HPDE6-E6E7 (cell line): ENCODE results near the gene CNIH3.

ENCODE experiments used
- DNase-seq: peaks from one replicate; pipeline ENCODE4 v3.0.0; 2011; ENCODE audit warnings: missing footprints; ENCODE audit errors: extremely low spot score

CNIH3 gene

DNA sequence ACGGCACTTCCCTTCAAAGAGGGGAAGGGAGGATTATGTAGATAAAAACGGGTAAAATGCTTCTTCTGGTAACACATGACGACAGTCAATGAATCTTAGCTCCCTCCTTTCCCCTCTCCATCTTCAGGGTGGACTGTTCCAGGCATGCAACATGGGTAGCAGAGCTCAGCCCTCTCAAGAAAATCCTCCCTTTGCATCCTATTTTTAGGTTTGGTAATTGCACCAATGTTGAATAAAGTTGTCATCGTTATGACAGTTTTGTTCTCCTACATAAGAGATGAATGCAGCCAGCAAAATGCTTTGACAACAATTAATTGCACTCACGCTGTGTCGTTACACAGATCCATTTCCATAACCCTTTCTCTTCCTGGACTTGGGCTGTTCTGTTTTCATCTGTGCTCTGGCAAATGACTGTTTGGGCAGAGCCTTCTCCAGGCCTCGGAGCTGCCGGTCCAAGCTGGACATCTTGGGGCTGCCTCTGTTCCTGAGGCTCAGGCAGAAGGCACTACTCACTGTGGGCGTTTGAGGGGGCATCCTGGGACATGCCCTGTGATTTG is 127.6 kb downstream of the CNIH3 start:
- no peak for DNase-seq

DNA sequence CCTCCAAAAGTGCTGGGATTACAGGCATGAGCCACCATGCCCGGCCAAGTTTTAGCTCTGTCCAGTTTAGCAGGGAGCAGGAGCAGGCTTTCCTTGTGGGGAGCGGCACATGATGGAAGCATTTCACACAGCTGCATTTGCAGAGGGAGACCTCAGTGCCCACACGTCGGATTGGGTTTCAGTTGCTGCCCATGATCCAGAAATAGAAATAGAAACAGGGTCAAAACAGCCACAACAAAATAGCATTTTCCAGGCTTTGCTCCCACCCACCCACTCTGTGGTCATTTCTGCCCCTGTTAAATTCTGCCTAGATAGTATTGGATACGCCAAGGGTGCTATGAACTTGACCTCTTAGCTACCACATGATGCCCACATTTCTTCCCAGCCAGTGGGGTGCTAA is 128.4 kb downstream of the CNIH3 start:
- DNase-seq, result no peak

DNA sequence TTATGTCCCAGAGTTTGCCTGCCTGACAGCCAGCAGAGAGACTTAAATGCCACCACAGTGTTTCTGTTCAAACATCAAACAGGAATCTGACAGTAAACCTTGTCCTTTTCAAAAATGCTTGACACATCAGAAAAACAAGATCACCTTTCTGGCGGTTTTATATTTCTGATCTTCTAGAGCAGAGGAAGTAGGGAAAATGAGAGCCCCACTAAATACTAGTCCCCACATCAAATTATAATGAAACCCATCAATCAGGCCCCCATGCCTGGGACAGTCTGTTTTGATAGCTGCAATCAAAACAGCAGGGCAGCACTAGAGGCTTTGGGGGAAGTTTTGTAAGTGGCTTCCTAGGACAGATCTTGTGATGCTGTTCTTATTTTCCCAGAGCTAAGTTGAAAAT is 129.3 kb downstream of the CNIH3 start:
- DNase-seq, result no peak

DNA sequence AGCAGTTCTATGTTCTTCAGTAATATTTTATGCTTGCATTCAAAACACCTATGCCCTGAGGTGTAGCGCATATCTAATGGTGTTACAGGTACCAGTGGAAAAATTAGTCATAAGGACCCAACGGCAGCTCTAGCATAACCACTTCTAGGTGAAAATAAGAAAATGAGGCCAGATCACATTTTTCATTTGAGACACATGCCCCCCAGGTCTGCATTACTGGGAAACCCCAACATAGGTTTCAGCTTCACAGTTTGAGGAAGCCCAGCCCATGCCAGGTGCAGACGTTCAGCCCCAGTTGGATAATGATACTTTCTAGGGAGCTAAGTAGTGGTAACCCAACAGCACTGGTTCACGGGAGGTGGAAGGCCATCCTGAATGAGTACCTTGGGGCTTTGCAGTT is 129.8 kb downstream of the CNIH3 start:
- DNase-seq, result no peak

DNA sequence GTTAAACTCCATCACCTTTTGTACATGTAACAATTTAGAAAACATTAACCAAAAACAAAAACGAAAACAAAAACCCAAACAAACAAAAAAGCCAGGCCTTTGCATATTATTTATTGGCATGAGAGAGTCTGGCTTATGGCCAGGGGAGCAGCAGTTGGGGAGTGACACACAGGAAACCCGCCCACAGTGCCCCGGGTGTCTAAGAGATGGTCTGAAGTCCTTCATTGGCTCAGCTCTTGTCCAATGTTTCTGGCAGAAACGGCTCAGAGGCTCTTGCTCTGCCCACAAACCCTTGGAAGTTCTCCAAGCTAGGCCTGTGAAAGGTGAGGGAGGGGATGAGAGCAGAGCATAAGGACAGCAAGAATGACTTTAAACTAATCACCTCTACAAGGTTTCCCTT is 131.5 kb downstream of the CNIH3 start:
- DNase-seq, result no peak

DNA sequence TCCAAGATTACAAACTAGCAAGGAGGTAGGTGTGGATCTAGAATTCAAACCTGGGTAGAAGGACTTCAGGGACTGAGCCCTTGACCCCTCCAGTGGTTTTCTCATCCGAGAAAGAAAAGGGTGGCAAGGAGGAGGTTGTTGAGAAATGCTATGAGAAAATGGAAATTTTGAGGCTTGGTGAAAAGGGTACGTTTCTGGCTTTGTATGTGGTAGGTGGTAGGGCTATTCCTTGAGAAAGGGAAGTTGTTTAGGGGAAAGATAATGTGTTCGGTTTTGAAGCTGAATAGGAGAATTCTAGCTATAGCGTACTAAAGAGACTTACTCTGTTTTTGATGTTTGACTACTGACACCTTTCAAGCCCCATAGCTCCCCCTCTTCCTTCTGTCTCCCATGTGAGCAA is 133.8 kb downstream of the CNIH3 start:
- DNase-seq, result no peak

DNA sequence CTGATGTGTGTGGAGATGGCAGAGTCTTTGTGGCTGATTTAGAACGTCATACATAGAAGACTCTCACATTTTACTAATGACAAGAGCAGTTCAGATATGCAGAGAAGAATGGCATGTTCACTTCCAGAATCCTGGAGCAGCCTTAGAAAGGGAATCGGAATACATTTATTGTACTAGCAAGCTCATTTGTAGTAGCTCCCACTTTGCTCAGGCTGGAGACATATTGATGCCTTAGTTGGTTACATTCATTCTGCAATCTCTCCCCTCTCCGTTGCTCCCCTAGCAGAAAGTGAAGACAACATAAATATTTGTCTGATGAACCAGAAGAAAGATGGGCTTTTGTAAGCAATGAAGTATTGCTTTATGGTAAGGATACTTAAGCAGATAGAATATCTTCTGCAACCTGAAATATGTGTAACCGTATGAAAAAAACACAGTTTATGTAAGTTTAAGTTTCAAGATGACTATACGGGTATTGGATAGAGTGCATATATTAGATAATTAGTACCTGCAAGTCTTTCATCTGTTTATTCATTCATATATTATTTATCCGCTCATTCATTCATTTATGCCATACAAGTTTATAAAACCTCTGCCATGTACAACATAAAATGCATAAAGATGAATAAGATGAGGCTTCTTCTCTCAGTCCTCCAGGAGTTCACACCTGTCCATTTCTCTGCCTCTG is 135.7 kb downstream of the CNIH3 start:
- DNase-seq, result no peak

DNA sequence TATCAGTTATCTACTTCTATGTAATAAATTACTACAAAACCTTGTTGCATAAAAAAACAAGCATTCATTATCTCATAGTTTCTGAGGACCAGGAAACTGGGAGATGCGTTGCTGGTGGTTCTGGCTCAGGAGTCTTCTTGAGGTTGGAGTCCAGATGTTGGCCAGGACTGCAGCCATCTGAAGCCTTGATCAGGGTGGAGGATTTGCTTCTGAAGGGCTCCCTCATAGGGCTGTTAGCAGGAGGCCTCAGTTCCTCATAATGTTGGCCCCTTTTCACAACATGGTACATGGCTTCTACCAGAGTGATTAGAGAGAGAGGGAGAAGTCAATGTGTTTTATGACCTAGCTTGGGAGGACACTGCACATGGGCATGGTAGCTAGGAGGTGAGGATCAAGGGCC is 137.4 kb downstream of the CNIH3 start:
- no peak for DNase-seq

DNA sequence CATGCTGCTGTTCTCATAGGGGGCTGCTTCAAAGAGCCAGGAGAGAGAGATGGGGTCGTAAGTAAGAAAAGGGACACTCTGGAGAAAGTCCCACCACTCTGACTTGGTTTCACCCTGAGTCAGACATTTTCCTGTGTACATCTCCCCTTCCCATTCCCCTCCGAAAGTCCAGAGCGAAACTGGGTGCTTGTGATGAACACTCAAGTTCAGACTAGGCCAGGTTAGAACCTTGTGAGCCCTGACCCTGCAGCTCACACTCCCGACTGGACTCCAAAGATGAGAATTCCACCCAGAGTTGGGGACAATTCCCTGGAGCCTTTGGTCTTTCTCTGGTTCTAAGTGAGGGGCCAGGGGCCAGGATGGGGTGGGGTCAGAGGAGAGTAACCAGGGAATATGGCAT is 139.5 kb downstream of the CNIH3 start:
- no peak for DNase-seq

DNA sequence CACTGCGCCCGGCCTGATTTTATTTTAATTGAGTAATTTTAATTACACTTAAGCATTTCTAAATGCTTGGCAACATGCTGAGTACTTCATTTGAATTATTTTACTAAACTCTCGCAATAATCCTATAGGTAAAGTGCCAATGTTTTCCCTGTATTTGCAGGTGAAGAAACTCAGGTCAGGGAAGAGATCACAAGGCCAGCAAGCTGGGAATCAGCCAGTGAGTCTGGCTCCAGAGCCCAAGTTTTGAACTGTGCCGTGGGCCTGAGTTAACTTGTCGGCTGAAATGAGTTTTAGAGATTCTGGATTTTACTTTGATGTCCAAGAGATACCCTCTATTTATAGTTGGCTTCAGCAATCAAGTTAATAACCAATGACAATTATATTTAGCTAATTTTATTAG is 141.4 kb downstream of the CNIH3 start:
- DNase-seq, result no peak

DNA sequence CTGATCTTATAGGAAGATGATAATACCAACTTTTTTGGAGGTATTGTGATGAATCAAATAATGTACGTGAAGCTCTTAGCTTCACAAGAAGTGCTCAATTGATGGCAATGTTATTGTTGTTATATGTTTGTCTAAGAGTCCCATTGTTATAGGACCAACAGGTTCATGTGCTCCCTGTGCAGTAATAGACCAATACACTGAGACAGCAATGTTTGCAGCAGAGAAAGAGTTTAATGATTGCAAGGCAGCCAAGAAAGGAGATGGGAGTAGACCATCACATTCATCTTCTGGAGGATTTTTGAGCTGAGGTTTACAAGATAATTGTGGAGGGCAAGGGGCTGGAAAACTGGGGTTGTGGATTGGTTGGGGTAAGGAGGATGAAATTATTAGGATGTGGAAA is 143.0 kb downstream of the CNIH3 start:
- DNase-seq, result no peak

DNA sequence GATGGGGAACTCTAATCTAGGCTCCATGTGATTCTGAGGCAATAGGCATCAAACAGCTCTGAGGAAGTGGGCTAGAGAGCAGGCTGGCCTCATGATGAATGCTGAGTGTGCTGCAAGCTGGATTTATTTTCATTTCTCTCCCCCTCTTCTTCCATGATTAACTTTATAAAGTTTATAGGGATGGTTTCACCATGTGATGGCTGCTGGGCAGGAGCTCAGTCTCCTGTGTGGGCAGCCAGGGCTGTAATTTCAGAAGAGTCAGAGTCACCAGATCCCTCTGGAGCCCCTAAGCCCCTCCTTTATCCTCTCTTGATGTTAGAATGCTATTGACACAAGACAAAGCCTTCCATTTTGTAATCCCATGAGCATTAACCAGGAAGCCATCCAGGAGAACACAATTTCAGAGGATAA is 143.6 kb downstream of the CNIH3 start:
- no peak for DNase-seq

DNA sequence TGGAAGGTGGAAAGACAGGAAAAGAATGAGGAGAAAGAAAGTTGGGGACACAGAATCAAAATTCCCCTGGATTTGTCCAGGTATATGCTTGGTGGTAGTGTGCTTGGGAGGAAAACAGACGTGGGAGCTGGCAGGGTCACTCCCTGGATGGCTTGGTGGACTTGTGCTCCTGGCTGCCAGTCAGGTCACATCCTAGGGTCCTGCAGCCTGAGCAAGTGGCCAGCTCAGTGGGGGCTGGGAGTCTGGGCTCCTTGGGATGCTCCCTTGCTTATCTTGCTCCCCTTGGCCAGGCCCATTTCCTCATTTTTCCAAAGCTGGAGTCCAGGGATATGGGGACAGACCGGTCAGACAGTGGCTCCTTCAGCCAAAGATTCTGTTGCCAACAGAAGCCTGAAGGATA is 144.0 kb downstream of the CNIH3 start:
- no peak for DNase-seq

DNA sequence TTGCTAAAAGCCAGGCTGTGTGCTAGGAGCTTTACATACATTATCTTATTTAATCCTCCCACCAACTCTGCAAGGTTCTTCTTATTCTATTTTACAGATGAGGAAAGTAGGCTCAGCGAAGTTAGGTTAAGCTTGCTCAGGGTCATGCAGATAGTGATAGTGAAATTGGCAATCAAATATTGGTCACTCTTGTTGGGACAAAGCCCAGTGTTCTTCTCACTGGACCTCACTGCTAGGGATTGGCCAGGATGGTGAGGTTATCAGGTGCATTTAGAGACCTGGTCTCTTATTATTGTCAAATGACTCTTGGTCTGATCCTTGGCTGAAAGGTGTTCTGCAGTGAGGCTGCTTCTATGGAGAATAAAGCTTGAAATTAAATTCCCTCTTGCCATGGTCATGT is 145.1 kb downstream of the CNIH3 start:
- DNase-seq, result no peak

DNA sequence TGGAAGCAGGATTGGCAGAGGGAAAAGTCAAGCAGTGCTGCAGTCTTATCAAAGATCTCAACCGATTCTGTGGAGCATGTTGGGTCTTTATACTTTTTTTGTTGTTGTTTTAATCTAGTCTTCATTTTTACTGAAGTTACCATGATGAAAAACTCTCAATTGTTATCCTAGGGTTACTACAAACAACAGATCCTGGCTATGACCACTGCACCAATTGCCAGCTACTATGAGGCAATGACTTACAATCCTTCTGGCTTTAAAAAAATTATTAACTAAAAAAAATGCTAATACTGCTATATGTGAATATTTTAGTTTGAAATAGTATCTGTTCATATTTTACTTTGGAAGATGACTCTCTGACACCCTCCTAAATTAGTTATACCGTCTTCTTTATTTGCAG is 145.9 kb downstream of the CNIH3 start:
- no peak for DNase-seq

DNA sequence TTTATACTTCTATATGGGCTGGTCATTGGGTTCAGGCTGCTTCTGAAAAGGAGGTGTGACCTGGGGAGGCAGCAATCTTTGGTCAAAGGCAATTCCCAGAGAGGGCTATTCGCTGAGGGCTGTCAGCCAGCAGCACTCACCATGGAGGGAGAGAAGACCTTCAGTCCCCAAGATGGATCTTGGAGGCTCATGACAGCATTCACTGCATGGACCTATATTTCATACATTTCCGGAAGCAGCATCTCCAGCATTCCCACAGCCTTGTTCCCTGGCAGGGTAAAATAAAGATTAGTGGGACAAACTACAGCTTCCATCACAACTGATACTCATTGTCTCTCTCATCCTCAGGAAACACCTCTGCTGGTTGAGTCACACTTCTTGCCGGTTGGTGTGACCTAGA is 146.6 kb downstream of the CNIH3 start:
- DNase-seq, result no peak

DNA sequence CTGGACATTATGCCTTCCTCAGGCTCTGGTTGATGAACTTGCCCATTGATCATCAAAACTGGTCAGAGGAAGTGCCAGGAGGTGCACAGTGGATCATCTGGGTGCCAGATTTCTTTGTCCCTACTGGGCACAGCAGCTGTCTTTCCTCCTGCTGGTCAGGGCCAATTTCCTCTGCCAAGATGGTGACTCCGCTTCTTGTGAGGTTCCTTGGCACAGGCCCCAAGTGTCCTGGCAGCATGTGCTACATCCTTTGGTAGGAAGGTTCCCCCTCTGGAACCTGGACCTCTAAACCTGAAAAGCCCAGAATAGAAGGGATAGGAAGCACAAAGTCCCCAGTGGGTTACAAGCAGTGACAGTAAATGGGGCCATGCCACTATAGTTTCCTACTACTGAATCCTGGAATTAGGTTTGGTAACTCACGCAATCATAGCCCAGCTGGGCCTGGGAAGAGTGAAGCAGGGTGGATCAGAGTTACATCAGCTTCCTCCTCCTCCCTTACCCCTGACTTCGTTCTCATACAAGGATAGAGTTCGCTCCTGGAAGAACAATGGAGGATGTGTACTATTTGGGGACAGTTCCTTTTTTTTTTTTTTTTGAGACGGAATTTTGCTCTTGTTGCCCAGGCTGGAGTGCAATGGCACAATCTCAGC is 147.1 kb downstream of the CNIH3 start:
- no peak for DNase-seq

DNA sequence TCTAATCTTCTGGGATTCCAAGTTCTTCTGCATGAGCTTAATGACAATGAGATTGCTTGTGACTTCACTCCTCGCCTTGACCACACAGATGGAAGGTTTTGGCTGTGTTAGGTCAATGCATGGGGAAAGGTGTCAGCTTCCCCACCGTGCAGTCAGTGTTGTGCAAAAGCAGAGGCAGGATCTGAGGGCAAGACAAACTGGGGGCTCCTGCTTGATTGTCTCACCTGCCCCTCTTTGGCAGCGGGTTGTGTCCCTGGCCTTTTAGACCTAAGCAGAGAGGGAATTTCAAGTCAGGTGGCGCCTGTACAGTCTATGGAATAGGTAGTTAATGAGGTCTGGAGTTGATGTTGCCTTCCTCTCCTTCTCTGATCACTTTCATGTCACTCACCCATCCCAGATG is 150.1 kb downstream of the CNIH3 start:
- DNase-seq, result no peak

DNA sequence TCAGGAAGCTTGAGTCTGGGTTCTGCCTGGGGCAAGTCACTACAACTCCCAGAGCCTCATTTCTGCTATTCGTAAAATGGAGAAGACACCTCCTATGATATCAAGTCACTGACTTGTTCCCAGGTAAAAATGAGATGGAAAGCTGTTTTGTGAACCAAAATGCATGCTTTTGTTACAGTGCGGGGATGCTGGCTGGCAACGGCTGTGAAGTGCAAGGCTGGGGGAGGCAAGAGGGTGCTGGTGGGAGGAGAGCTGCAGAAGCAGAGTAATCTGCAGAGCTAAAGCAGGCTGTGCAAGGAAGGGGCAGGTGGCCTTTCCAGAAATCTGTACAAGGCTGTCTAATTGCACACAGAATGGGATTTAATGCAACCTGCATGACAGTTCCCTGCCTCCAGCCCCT is 150.9 kb downstream of the CNIH3 start:
- DNase-seq, result no peak

DNA sequence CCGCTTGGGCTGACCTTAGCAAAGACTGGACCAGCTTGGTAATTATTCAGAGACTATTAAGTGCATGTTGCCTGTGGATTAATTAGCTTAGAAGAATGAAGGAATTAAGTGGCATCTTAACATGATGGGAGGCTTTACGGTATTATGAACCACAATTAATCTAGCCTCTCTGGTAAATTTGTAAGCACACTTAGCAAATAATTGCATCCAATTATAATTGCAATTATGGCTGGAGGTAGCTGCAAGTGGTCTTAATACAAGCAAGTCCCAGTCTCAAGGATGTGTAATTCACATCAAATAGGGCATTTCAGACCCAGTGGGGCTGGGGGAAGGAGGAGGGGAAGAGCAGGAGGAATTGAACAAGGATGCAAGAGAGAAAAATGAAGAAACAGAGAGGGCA is 151.6 kb downstream of the CNIH3 start:
- DNase-seq, result no peak

DNA sequence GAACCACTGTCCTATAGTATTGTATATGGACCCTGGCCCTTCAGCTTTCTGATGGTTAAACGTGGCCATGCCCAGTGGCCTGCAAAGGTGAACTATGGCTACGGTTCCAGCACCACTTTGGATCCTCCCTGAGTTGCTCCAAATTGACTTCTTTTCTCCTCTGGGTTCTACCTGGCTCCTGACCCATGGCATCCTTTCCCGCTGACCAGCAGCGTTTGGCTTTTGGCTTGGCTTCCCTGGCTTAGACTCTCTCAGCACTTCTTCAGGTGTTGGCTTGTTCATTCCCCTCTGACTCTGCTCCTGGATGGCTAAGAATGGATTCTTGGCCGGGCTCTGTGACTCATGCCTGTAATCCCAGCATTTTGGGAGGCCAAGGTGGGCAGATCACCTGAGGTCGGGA is 152.9 kb downstream of the CNIH3 start:
- DNase-seq, result no peak

DNA sequence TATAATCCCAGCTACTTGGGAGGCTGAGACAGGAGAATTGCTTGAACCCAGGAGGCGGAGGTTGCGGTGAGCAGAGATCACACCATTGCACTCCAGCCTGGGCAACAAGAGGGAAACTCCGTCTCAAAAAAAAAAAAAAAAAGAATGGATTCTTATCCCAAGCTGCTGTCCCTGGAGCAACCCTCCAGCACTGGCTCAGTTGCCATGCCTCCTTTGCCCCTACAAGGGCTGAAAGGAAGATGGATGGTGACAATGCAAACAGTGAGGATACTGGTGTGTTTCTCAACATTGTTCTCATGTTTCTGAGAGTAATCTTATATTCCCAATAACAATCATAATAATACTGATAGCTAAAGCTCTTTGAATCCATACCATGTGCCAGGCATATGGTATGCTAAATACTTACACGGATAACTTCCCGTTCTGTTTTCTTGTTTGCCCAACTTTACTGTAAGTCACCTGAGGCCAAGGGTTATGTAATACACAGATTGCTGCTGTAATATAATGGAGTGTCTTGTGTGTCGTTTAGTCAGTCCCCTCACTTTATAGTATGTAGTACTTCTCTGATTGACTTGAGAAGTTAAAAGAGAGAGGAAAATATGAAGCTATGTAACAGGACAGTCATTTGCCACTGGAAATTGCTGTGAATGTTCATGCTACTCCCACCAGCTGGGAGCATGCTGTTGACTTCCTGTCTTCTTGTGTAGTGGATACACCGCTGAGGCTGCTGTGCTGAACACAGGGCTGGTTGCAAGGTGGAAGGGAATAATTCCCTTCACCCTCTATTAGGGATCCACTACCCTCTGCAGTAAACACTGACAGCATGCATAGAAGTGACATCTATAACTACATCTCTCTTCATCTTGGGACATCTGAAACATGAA is 153.6 kb downstream of the CNIH3 start:
- DNase-seq, result no peak

DNA sequence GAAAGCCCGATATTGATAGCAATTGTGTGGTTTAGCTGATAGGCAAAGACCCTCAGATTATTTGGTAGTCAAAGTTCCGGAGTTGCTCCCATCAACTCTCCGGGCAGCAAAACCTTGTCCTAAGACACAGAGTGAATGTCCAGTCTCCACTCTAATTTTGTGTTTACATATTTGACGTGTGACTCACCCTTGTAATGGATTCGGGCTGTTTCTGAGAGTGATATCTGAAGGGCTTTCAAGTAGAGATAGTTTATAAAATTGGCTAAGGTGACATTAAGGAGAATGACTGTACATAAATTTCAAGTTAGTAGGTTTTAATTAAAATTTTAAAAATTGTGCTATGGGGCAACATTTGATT is 154.2 kb downstream of the CNIH3 start:
- no peak for DNase-seq
